Motor neuron (in vitro differentiated cells): ENCODE results near the gene HMX2. TPM values are rescaled to one million over a fixed set of nuclear protein-coding genes. Genes with fewer than 3 reads are reported as not detected.

Experiments used
- total RNA-seq, 8 experiments: library from RNA; unstranded; fragments of 300-600 nt; gene quantifications; 2 replicates each; pipeline versions ENCODE4 v1.2.3 to v1.2.4, GENCODE V29; 2022

Gene HMX2
- total RNA-seq, 8 experiments from 2014 or later, result 0.11 to 0.14 TPM; not detected in 6

Other genes starting within 250 kb of the HMX2 start
- gene FAM24A, start 237.5 kb upstream of the HMX2 start, total RNA-seq, result not detected
- gene C10orf88, start 193.9 kb upstream of the HMX2 start, total RNA-seq, result 10 to 100 TPM; 10.3 to 16.2 (median 12.5) TPM
- gene PSTK, start 167.7 kb upstream of the HMX2 start, total RNA-seq, result 10 to 100 TPM in 2 of 8 experiments, 1 to 10 TPM in 6; 5.6 to 10.3 (median 9.1) TPM
- 10 to 100 TPM in 3 of 8 experiments, 1 to 10 TPM in 5; 7.3 to 23.8 (median 9.4) TPM for gene IKZF5, start 139.3 kb upstream of the HMX2 start, total RNA-seq
- gene ACADSB, start 139.1 kb upstream of the HMX2 start, total RNA-seq, result 10 to 100 TPM in 3 of 8 experiments, 1 to 10 TPM in 5; 5.0 to 42.3 (median 7.6) TPM
- under 1 TPM in 4 of 8 experiments, not detected in 4; 0.16 to 0.71 (median 0.30) TPM for gene HMX3, start 12.2 kb upstream of the HMX2 start, total RNA-seq
- 100 to 1,000 TPM in 3 of 8 experiments, 10 to 100 TPM in 5; 58.3 to 130 (median 85.4) TPM for gene BUB3, start 6.3 kb downstream of the HMX2 start, total RNA-seq